OCI-LY3 (cell line): ENCODE results near the gene PLIN5.

Experiments
- H2AFZ ChIP-seq: fragments of 200-600, 300-600 bp; shearing (Covaris generic); 2 replicates; pipeline ENCODE4 v1.6.0; 2014; ENCODE audit warnings: antibody characterized with exemption, low read depth, low read length
- H3K27ac ChIP-seq: fragments of 200-600, 300-600 bp; sonication (generic); 2 replicates; pipeline ENCODE4 v1.5.1; 2014; ENCODE audit warnings: mild to moderate bottlenecking, low read length, moderate library complexity, mixed read lengths
- H3K27me3 ChIP-seq: fragments of 200-600, 300-600 bp; sonication (generic); 2 replicates; pipeline ENCODE4 v1.6.1; 2014; ENCODE audit warnings: low read depth, low read length, mixed read lengths
- H3K36me3 ChIP-seq: fragments of 200-600, 300-600 bp; sonication (generic); replicated peaks from 2 replicates; pipeline ENCODE3; 2014; ENCODE audit warnings: low read depth, low read length, mixed read lengths
- H3K4me1 ChIP-seq: fragments of 300-600, 200-600 bp; sonication (generic); 2 replicates; pipeline ENCODE4 v1.6.1; 2014; ENCODE audit warnings: low read length, mixed read lengths
- H3K4me2 ChIP-seq: fragments of 200-600, 300-600 bp; sonication (generic); 2 replicates; pipeline ENCODE4 v1.6.1; 2014; ENCODE audit warnings: low read length, mixed read lengths
- H3K4me3 ChIP-seq: fragments of 300-600, 200-600 bp; sonication (generic); 2 replicates; pipeline ENCODE4 v1.5.1; 2014; ENCODE audit warnings: antibody characterized with exemption, mild to moderate bottlenecking, low read length, moderate library complexity
- H3K79me2 ChIP-seq: fragments of 300-600, 200-600 bp; shearing (Covaris generic); 2 replicates; pipeline ENCODE4 v1.6.1; 2014; ENCODE audit warnings: mild to moderate bottlenecking, low read length, mixed read lengths
- H3K9ac ChIP-seq: fragments of 300-600, 200-600 bp; shearing (Covaris generic); 2 replicates; pipeline ENCODE4 v1.6.0; 2014; ENCODE audit warnings: mild to moderate bottlenecking, low read length, moderate library complexity
- H3K9me3 ChIP-seq: fragments of 200-600, 300-600 bp; shearing (Covaris generic); 2 replicates; pipeline ENCODE4 v1.6.1; 2014; ENCODE audit warnings: low read length, mixed read lengths; ENCODE audit not compliant: insufficient read depth
- H4K20me1 ChIP-seq: fragments of 200-600, 300-600 bp; sonication (generic); 2 replicates; pipeline ENCODE4 v1.6.1; 2016; ENCODE audit warnings: low read length, mixed read lengths; ENCODE audit not compliant: insufficient read depth
- EZH2phosphoT487 ChIP-seq: fragments of 200-600 bp; shearing (Covaris generic); IDR thresholded peaks from 2 replicates; pipeline ENCODE4 v1.6.1; 2018; ENCODE audit warnings: antibody characterized with exemption, mixed run types, low read depth
- TF ChIP-seq, protein P1 (sequence below): fragments of 200-600, 300-600 bp; sonication (generic); IDR thresholded peaks from 2 replicates; pipeline ENCODE4 v1.5.1; 2014; ENCODE audit warnings: antibody characterized with exemption, low read length, low read depth

The PLIN5 gene

DNA sequence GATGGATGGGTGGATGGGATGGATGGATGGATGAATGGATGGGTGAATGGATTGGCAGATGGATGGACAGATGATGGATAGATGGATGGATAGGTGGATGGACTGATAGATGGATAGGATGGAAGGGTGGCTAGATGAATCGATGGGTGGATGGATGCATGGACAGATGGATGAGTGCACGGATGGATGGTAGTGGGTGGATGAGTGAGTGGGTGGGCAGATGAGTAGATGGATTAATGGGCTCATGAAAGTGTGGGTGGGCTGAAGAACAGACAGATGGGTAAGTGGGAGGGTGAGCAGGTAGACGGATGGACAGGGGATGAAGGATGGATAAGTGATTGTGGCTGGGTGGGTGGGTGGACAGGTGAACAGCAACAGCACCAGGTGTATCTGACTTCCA, 18.8 kb upstream of the PLIN5 start:
- TF ChIP-seq, protein P1, sequence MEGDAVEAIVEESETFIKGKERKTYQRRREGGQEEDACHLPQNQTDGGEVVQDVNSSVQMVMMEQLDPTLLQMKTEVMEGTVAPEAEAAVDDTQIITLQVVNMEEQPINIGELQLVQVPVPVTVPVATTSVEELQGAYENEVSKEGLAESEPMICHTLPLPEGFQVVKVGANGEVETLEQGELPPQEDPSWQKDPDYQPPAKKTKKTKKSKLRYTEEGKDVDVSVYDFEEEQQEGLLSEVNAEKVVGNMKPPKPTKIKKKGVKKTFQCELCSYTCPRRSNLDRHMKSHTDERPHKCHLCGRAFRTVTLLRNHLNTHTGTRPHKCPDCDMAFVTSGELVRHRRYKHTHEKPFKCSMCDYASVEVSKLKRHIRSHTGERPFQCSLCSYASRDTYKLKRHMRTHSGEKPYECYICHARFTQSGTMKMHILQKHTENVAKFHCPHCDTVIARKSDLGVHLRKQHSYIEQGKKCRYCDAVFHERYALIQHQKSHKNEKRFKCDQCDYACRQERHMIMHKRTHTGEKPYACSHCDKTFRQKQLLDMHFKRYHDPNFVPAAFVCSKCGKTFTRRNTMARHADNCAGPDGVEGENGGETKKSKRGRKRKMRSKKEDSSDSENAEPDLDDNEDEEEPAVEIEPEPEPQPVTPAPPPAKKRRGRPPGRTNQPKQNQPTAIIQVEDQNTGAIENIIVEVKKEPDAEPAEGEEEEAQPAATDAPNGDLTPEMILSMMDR: no peak
- TF ChIP-seq EZH2phosphoT487: no peak
- H3K9ac ChIP-seq: no peak overlapping the region
- H3K4me1 ChIP-seq: no peaks in the 10 kb centered on the region
- H3K36me3 ChIP-seq: peaks cover 43% of the 10 kb centered on the region
- no peaks in the 10 kb centered on the region for H3K27me3 ChIP-seq
- no peaks in the 10 kb centered on the region for H3K79me2 ChIP-seq
- H3K9me3 ChIP-seq: no peaks in the 10 kb centered on the region
- H3K27ac ChIP-seq: no peak overlapping the region
- peaks cover 4% of the 10 kb centered on the region; the same call in 1 of the 2 replicates for H4K20me1 ChIP-seq
- no peak overlapping the region for H3K4me3 ChIP-seq
- no peak overlapping the region for H3K4me2 ChIP-seq
- H2AFZ ChIP-seq: no peak overlapping the region

DNA sequence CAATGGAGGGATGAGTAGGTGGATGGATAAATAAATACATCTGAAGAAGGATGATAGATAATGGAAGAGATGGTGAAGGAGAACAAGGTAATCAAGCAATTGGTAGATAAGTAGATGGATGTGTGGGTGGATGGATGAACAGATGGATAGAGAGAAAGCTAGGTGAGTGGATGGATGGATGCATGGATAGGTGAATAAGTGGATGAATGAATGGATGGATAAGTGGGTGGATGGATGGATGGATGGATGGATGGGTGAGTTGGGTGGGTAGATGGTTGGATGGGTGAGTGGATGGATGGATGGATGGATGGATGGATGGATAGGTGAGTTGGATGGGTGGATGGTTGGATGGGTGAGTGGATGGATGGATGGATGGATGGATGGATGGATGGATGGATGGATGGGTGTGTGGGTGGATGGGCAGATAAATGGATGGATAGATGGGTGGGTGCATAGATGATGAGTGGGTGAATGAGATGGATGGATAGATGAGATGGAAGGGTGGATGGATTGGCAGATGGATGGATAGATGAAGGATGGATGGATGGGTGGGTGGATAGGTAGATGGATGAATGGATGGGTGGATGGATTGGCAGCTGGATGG, 18.2 kb upstream of the PLIN5 start:
- Histone ChIP-seq H3K4me2 (no peak overlapping the region), H3K36me3 (peaks cover 43% of the 10 kb centered on the region)

DNA sequence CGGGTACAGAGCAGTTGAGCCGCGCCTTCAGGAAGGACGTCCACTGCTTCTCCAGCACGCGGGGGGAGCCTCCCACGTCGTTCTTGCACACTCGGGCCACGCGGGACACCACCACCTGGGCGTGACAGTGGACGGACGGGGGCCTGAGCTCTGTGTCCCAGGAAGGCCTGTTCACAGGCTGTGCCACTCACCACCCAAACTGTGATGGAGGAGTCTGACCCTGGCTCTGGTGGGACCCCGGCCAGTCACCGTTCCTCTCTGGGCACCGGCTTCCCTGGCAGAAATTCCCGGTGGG, 17.4 kb upstream of the PLIN5 start:
- Histone ChIP-seq H3K4me1 (no peaks in the 10 kb centered on the region), H3K36me3 (peaks cover 48% of the 10 kb centered on the region), H3K27me3 (no peaks in the 10 kb centered on the region), H3K27ac (no peak overlapping the region), H3K4me2 (no peak overlapping the region), H3K9me3 (no peaks in the 10 kb centered on the region), H3K79me2 (no peaks in the 10 kb centered on the region), H2AFZ (no peak overlapping the region), H3K9ac (no peak overlapping the region), H4K20me1 (peaks cover 4% of the 10 kb centered on the region; the same call in 1 of the 2 replicates), H3K4me3 (no peak overlapping the region)
- TF ChIP-seq, protein P1: no peak
- no peak for TF ChIP-seq EZH2phosphoT487

More for the DNA sequence above, 18.2 kb upstream of the PLIN5 start:
- Histone ChIP-seq H3K79me2 (no peaks in the 10 kb centered on the region), H3K4me1 (no peaks in the 10 kb centered on the region), H3K27me3 (no peaks in the 10 kb centered on the region), H4K20me1 (peaks cover 4% of the 10 kb centered on the region; the same call in 1 of the 2 replicates), H3K27ac (no peak overlapping the region), H3K9me3 (no peaks in the 10 kb centered on the region), H2AFZ (no peak overlapping the region), H3K4me3 (no peak overlapping the region), H3K9ac (no peak overlapping the region)
- TF ChIP-seq, protein P1: no peak
- no peak for TF ChIP-seq EZH2phosphoT487

DNA sequence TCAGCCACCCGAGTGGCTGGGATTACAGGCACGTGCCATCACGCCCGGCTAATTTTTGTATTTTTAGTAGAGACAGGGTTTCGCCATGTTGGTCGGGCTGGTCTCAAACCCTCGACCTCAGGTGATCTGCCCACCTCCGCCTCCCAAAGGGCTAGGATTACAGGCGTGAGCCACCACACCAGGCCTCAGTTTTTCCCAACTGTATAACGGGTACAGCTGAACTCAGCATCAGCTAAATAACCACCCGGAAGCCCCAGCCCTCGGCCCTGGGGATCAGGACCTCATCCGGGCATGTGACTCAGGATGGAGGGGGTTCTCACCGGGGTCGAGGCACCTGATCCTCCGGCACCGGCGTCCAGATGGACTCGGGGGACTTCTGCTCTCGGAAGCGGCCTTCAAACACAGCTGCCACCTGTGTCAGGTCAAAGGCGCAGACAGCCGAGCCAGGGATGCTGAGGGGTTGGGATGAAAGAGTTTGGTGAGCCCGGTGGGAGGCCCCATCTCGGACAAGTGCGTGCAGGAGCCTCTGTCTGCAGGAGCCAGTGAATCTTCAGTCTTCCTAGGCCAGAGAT, 15.5 kb upstream of the PLIN5 start:
- TF ChIP-seq, protein P1: no peak
- no peak for TF ChIP-seq EZH2phosphoT487
- Histone ChIP-seq H4K20me1 (no peaks in the 10 kb centered on the region; the same call in 1 of the 2 replicates), H3K79me2 (no peaks in the 10 kb centered on the region), H3K36me3 (peaks cover 42% of the 10 kb centered on the region), H2AFZ (no peak overlapping the region), H3K4me3 (no peak overlapping the region), H3K4me1 (no peaks in the 10 kb centered on the region), H3K27ac (no peak overlapping the region), H3K27me3 (no peaks in the 10 kb centered on the region), H3K9me3 (no peaks in the 10 kb centered on the region), H3K9ac (no peak overlapping the region), H3K4me2 (no peak overlapping the region)
